K562 (cell line): Measurements from ENCODE around the gene DDX39A. TPM values are rescaled to one million over a fixed set of nuclear protein-coding genes. Genes with fewer than 3 reads are reported as not detected.

ENCODE experiments used
- ATAC-seq: fragments of 200-7000 bp; cut with Tn5 transposase; 3 replicates; pipeline ENCODE4 v1.9.1; 2020; ENCODE audit warnings: moderate library complexity
- BruUV-seq: library from RNA; stranded (reverse); fragments of 400-500 nt; replicated peaks from 2 replicates; lab custom pipeline; 2021; lab: Mats Ljungman, UMichigan
- CTCF ChIA-PET: fragments of 300-600 bp; formaldehyde crosslinking; extraction: SDS; loops from one replicate; lab custom pipeline; 2021; ENCODE audit warnings: low intra/inter-chr PET ratio; lab: Yijun Ruan, JAX
- POLR2A ChIA-PET: fragments of 300-600, 350-650 bp; sonication (Branson Sonifier 250); formaldehyde crosslinking; extraction: SDS; loops from one replicate; lab custom pipeline; 2021; ENCODE audit warnings: antibody characterized with exemption, inconsistent platforms; lab: Yijun Ruan, JAX
- DNase-seq, 4 experiments: peaks; one replicate each; pipeline versions ENCODE4 v3.0.0 to v3.0.0-alpha.2; 2011 to 2018; ENCODE audit warnings: low spot score in 3 of 4, mixed read lengths in 3 of 4; ENCODE audit errors: extremely low read depth in 1 of 4
- FAIRE-seq: peaks from 2 replicates; lab custom pipeline; 2011; peaks lifted over from hg19 to GRCh38; lab: Jason Lieb, UNC
- H2AFZ ChIP-seq: 2 replicates; pipeline ENCODE4 v1.6.0; 2011; ENCODE audit warnings: low read depth, low read length, control low read depth, inconsistent platforms
- H3K27ac ChIP-seq: fragments of 200-600 bp; 3 replicates; pipeline ENCODE4 v1.8.0; 2011; ENCODE audit warnings: low read depth, mild to moderate bottlenecking, control low read depth, inconsistent platforms, low read length, moderate library complexity, mixed read lengths; ENCODE audit errors: extremely low read depth
- H3K27me3 ChIP-seq, 2 experiments: fragments of 300-600 bp in 1 of 2; 2 replicates in 1 of 2; 3 replicates in 1 of 2; pipeline versions ENCODE4 v1.6.0 to v1.8.0; 2011; ENCODE audit warnings: inconsistent platforms in 2 of 2, low read length in 2 of 2, mild to moderate bottlenecking in 1 of 2, mixed read lengths in 1 of 2, moderate library complexity in 1 of 2; ENCODE audit not compliant: control insufficient read depth in 2 of 2, insufficient read depth in 2 of 2
- H3K36me3 ChIP-seq: fragments of 300-600 bp; 3 replicates; pipeline ENCODE4 v1.8.0; 2011; ENCODE audit warnings: mild to moderate bottlenecking, low read length, inconsistent platforms; ENCODE audit not compliant: control insufficient read depth, insufficient read depth
- H3K4me1 ChIP-seq, 2 experiments: fragments of 200-600 bp in 1 of 2; replicated peaks in 1 of 2; 2 replicates in 1 of 2; 3 replicates in 1 of 2; pipeline versions ENCODE4 v1.5.1 to v1.8.0; 2011; ENCODE audit warnings: inconsistent platforms in 2 of 2, low read length in 2 of 2, mild to moderate bottlenecking in 1 of 2, mixed read lengths in 1 of 2, moderate library complexity in 1 of 2; ENCODE audit not compliant: control insufficient read depth in 2 of 2, insufficient read depth in 2 of 2
- H3K4me2 ChIP-seq: 2 replicates; pipeline ENCODE4 v1.6.1; 2011; ENCODE audit warnings: low read length, control low read depth, inconsistent platforms, mixed read lengths; ENCODE audit not compliant: insufficient read depth
- H3K4me3 ChIP-seq: fragments of 200-600 bp; sonication (generic), shearing (Covaris generic); 2 replicates; pipeline ENCODE4 v1.5.1; 2016; ENCODE audit warnings: control low read depth, inconsistent platforms
- H3K79me2 ChIP-seq: fragments of 200-600 bp; 3 replicates; pipeline ENCODE4 v1.8.0; 2011; ENCODE audit warnings: low read length, inconsistent platforms; ENCODE audit not compliant: control insufficient read depth, insufficient read depth
- H3K9ac ChIP-seq, 2 experiments: 2 replicates each; pipeline versions ENCODE4 v1.6.0 to v1.6.1; 2011; ENCODE audit warnings: low read depth in 2 of 2, low read length in 2 of 2, control low read depth in 1 of 2, inconsistent platforms in 1 of 2, mild to moderate bottlenecking in 1 of 2, mixed read lengths in 1 of 2; ENCODE audit not compliant: insufficient read depth in 1 of 2
- H3K9me1 ChIP-seq: one replicate; pipeline ENCODE4 v1.6.0; 2011; ENCODE audit warnings: inconsistent platforms, mild to moderate bottlenecking, low read length, moderate library complexity; ENCODE audit not compliant: control insufficient read depth, insufficient read depth
- H3K9me3 ChIP-seq: replicated peaks from 2 replicates; pipeline ENCODE4 v1.5.1; 2011; ENCODE audit warnings: low read depth, low read length, inconsistent platforms; ENCODE audit not compliant: control insufficient read depth, insufficient read depth
- H4K20me1 ChIP-seq: replicated peaks from 2 replicates; pipeline ENCODE4 v1.6.1; 2011; ENCODE audit warnings: low read length, inconsistent platforms, mixed read lengths; ENCODE audit not compliant: control insufficient read depth, insufficient read depth
- CBFA2T2 ChIP-seq: fragments of 450-650 bp; conservative IDR thresholded peaks from 2 replicates; pipeline ENCODE4 v1.6.1; 2017; ENCODE audit warnings: mild to moderate bottlenecking
- DACH1 ChIP-seq: fragments of 450-650 bp; IDR thresholded peaks from 2 replicates; pipeline ENCODE4 v1.6.1; 2018; ENCODE audit not compliant: partially characterized antibody
- ETV1 ChIP-seq: fragments of 450-650 bp; conservative IDR thresholded peaks from 2 replicates; pipeline ENCODE4 v1.6.1; 2016; ENCODE audit warnings: missing genetic modification characterization, control low read depth, low read depth, missing compliant biosample characterization
- GATAD2A ChIP-seq: fragments of 450-650 bp; IDR thresholded peaks from 2 replicates; pipeline ENCODE4 v1.6.1; 2017
- HOXB6 ChIP-seq: fragments of 250-450 bp; sonication (Bioruptor Pico); IDR thresholded peaks from 2 replicates; pipeline ENCODE4 v1.5.1; 2022; ENCODE audit warnings: mild to moderate bottlenecking, borderline replicate concordance
- MTA2 ChIP-seq: fragments of 450-650 bp; IDR thresholded peaks from 2 replicates; pipeline ENCODE4 v1.6.1; 2016; ENCODE audit warnings: low read depth
- POLR2A ChIP-seq: fragments of 450-650 bp; conservative IDR thresholded peaks from 2 replicates; pipeline ENCODE4 v1.6.1; 2016
- SPI1 ChIP-seq: IDR thresholded peaks from 2 replicates; pipeline ENCODE4 v1.6.1; 2011; ENCODE audit warnings: low read depth, low read length, control low read depth, borderline replicate concordance
- TFAP4 ChIP-seq: sonication (generic); formaldehyde crosslinking; IDR thresholded peaks from 2 replicates; pipeline ENCODE4 v1.8.0; 2022; ENCODE audit warnings: missing genetic modification reagents, mild to moderate bottlenecking, moderate library complexity, borderline replicate concordance
- XRCC3 ChIP-seq: fragments of 450-650 bp; IDR thresholded peaks from 2 replicates; pipeline ENCODE4 v1.6.1; 2017; ENCODE audit warnings: mild to moderate bottlenecking, moderate library complexity
- ZBTB2 ChIP-seq: fragments of 450-650 bp; IDR thresholded peaks from 2 replicates; pipeline ENCODE4 v1.6.1; 2016; ENCODE audit warnings: antibody characterized with exemption
- ZNF121 ChIP-seq: sonication (generic); formaldehyde crosslinking; conservative IDR thresholded peaks from 2 replicates; pipeline ENCODE4 v1.8.0; 2022; ENCODE audit warnings: missing genetic modification reagents
- ZNF76 ChIP-seq: fragments of 250-450 bp; sonication (Bioruptor Pico); IDR thresholded peaks from 2 replicates; pipeline ENCODE4 v1.4.0; 2020; ENCODE audit warnings: mild to moderate bottlenecking, moderate library complexity, borderline replicate concordance
- WGBS: fragments of 100-300 bp; shearing (Covaris generic); methylation state at CpG from one replicate; pipeline ENCODE4 v1.1.6; 2016; ENCODE audit warnings: low coverage, mixed read lengths; ENCODE audit not compliant: insufficient coverage; ENCODE audit errors: missing lambda C conversion rate; 5-methylcytosine and 5-hydroxymethylcytosine counted together
- in situ Hi-C: fragments of 300-500 bp; cut with MboI; formaldehyde crosslinking; loops from 4 replicates; pipeline ENCODE4 v1.15.0; 2018; ENCODE audit warnings: inconsistent platforms, mixed read lengths
- intact Hi-C: fragments of 100-400 bp; cut with micrococcal nuclease; formaldehyde crosslinking; loops from 2 replicates; pipeline ENCODE4 v1.14.2; 2022
- polyA plus RNA-seq, 8 experiments: library from polyadenylated mRNA; depleted of rRNA in 4 of 8; stranded (reverse) in 5 of 8; unstranded in 3 of 8; fragments of >200 nt; fragmentation: Nextera tagmentation in 2 of 8; fragmentation: Illumina TruSeq in 1 of 8; extraction: Ambion mirVana in 2 of 8; extraction: Trizol in 1 of 8; gene quantifications; 2 replicates each; pipeline versions ENCODE4 v1.2.1 to v1.2.3, GENCODE V29; 2011 to 2014; ENCODE audit warnings: inconsistent platforms in 1 of 8, missing spikeins in 1 of 8
- total RNA-seq, 7 experiments: library from RNA; depleted of rRNA in 6 of 7; stranded (reverse); fragments of >200 nt in 6 of 7; fragmentation: Illumina TruSeq in 2 of 7; extraction: Trizol in 2 of 7; gene quantifications; 2 replicates each; pipeline versions ENCODE4 v1.2.1 to v1.2.3, GENCODE V29; 2011 to 2021; ENCODE audit warnings: low replicate concordance in 1 of 7

DDX39A gene
- total and polyA plus RNA-seq, 9 of the 15 experiments (the other 6 are each of a cell fraction or from before 2014, with no cell fraction given), result 90.3 to 250 (median 188) TPM

- Histone ChIP-seq H3K79me2 (no peaks in the 10 kb centered on the region), H3K36me3 (peaks cover 62% of the 10 kb centered on the region; the same call in 2 of the 3 replicates), H3K9me3 (no peaks in the 10 kb centered on the region), H2AFZ (no peak overlapping the region), H3K4me3 (no peak overlapping the region), H4K20me1 (no peaks in the 10 kb centered on the region), H3K9ac (no peak overlapping the region), H3K27me3 (no peaks in the 10 kb centered on the region), H3K9me1 (no peaks in the 10 kb centered on the region), H3K4me1 (peaks cover 0 to 5% of the 10 kb centered on the region in 2 experiments; a peak in 2 of 5 replicates), H3K27ac (no peak overlapping the region), H3K4me2 (no peak overlapping the region)
- WGBS, result 76% methylated on average over 2 of the region's 2 CpGs
- no peak for ATAC-seq
- CTCF ChIA-PET, result no interaction called here
- BruUV-seq, result no TSS peak
- no peak for FAIRE-seq
- POLR2A ChIA-PET, result no interaction called here
- in situ Hi-C loops (no loop called here), intact Hi-C loops (no loop called here)
- DNase-seq, result no peak
- TF ChIP-seq XRCC3 (no peak), HOXB6 (CRISPR knock-in tag) (no peak), TFAP4 (CRISPR knock-in tag) (no peak), MTA2 (no peak), GATAD2A (no peak), ZBTB2 (peak; percentile 68; the same call in 1 of the 2 replicates), ZNF76 (CRISPR knock-in tag) (no peak), ETV1 (tag) (no peak), ZNF121 (CRISPR knock-in tag) (no peak), CBFA2T2 (no peak), DACH1 (peak; percentile 1), POLR2A (no peak), SPI1 (no peak)
These were observed 41.8 kb upstream of the DDX39A start for GRCh38 chr19:14460935-14461334.
